H9 (cell line): ENCODE measurements around the gene TMPRSS11A. TPM values are rescaled to one million over a fixed set of nuclear protein-coding genes. Genes with fewer than 3 reads are reported as not detected.

Source experiments
- DNase-seq: peaks from one replicate; pipeline ENCODE4 v3.0.0-alpha.2; 2017
- H2AFZ ChIP-seq: one replicate; pipeline ENCODE4 v1.6.1; 2013; ENCODE audit warnings: mild to moderate bottlenecking, low read length, control low read depth, moderate library complexity
- H2AK5ac ChIP-seq: 2 replicates; pipeline ENCODE4 v1.6.1; 2013; ENCODE audit warnings: low read length, control low read depth, mixed read lengths; ENCODE audit not compliant: insufficient read length
- H2BK120ac ChIP-seq: one replicate; pipeline ENCODE4 v1.6.1; 2013; ENCODE audit warnings: low read depth, mild to moderate bottlenecking, low read length, control low read depth, inconsistent platforms; ENCODE audit not compliant: poor library complexity, severe bottlenecking
- H2BK12ac ChIP-seq: 2 replicates; pipeline ENCODE4 v1.6.1; 2013; ENCODE audit warnings: low read length, control low read depth, mixed read lengths, low read depth; ENCODE audit not compliant: insufficient read length
- H2BK15ac ChIP-seq: 2 replicates; pipeline ENCODE4 v1.6.1; 2013; ENCODE audit warnings: low read depth, low read length, control low read depth
- H2BK20ac ChIP-seq: one replicate; pipeline ENCODE4 v1.6.1; 2013; ENCODE audit warnings: low read depth, mild to moderate bottlenecking, low read length, control low read depth, inconsistent platforms; ENCODE audit not compliant: poor library complexity, severe bottlenecking
- H2BK5ac ChIP-seq: 2 replicates; pipeline ENCODE4 v1.6.1; 2013; ENCODE audit warnings: low read length, control low read depth, mixed read lengths; ENCODE audit not compliant: insufficient read length
- H3K14ac ChIP-seq: 2 replicates; pipeline ENCODE4 v1.6.1; 2013; ENCODE audit warnings: low read length, control low read depth; ENCODE audit not compliant: insufficient read depth
- H3K18ac ChIP-seq: 2 replicates; pipeline ENCODE4 v1.6.1; 2013; ENCODE audit warnings: low read depth, mild to moderate bottlenecking, mixed read lengths, low read length, control low read depth; ENCODE audit not compliant: insufficient read length
- H3K23ac ChIP-seq: 2 replicates; pipeline ENCODE4 v1.6.1; 2013; ENCODE audit warnings: low read length, control low read depth, mixed read lengths, low read depth; ENCODE audit not compliant: insufficient read length
- H3K23me2 ChIP-seq: 2 replicates; pipeline ENCODE4 v1.6.1; 2013; ENCODE audit warnings: low read depth, mild to moderate bottlenecking, mixed read lengths, low read length, control low read depth; ENCODE audit not compliant: insufficient read length, poor library complexity, severe bottlenecking
- H3K27ac ChIP-seq: 2 replicates; pipeline ENCODE4 v1.5.1; 2013; ENCODE audit warnings: low read length, control low read depth, mixed read lengths, low read depth; ENCODE audit not compliant: insufficient read length
- H3K27me3 ChIP-seq: 2 replicates; pipeline ENCODE4 v1.6.1; 2013; ENCODE audit warnings: low read length, control low read depth, inconsistent platforms; ENCODE audit not compliant: insufficient read depth
- H3K4ac ChIP-seq: 2 replicates; pipeline ENCODE4 v1.6.1; 2013; ENCODE audit warnings: low read depth, mild to moderate bottlenecking, control low read depth, inconsistent platforms, low read length, moderate library complexity
- H3K4me1 ChIP-seq: 2 replicates; pipeline ENCODE4 v1.6.1; 2013; ENCODE audit warnings: low read length, control low read depth, inconsistent platforms; ENCODE audit not compliant: insufficient read depth
- H3K4me2 ChIP-seq: 2 replicates; pipeline ENCODE4 v1.6.1; 2013; ENCODE audit warnings: low read length, control low read depth, mixed read lengths; ENCODE audit not compliant: insufficient read length, insufficient read depth
- H3K56ac ChIP-seq: 2 replicates; pipeline ENCODE4 v1.6.1; 2013; ENCODE audit warnings: low read depth, mild to moderate bottlenecking, mixed read lengths, low read length, control low read depth; ENCODE audit not compliant: insufficient read length
- H3K79me1 ChIP-seq: 2 replicates; pipeline ENCODE4 v1.6.1; 2013; ENCODE audit warnings: low read depth, mild to moderate bottlenecking, moderate library complexity, low read length, control low read depth, inconsistent platforms; ENCODE audit not compliant: insufficient read depth, poor library complexity, severe bottlenecking
- H3K79me2 ChIP-seq: 2 replicates; pipeline ENCODE4 v1.6.1; 2013; ENCODE audit warnings: low read length, control low read depth, inconsistent platforms; ENCODE audit not compliant: insufficient read depth
- H3K9ac ChIP-seq: 2 replicates; pipeline ENCODE4 v1.6.1; 2013; ENCODE audit warnings: low read length, control low read depth, mixed read lengths; ENCODE audit not compliant: insufficient read length; ENCODE audit errors: extremely low read depth
- H3K9me3 ChIP-seq: one replicate; pipeline ENCODE4 v1.6.1; 2013; ENCODE audit warnings: low read depth, low read length, inconsistent platforms; ENCODE audit not compliant: control insufficient read depth
- H3T11ph ChIP-seq: one replicate; pipeline ENCODE4 v1.6.1; 2013; ENCODE audit warnings: mild to moderate bottlenecking, low read length, control low read depth, inconsistent platforms
- H4K20me1 ChIP-seq: one replicate; pipeline ENCODE4 v1.6.1; 2013; ENCODE audit not compliant: control insufficient read depth, insufficient read length, insufficient read depth
- H4K5ac ChIP-seq: 2 replicates; pipeline ENCODE4 v1.6.1; 2013; ENCODE audit warnings: low read depth, mild to moderate bottlenecking, mixed read lengths, low read length, control low read depth; ENCODE audit not compliant: insufficient read length
- H4K8ac ChIP-seq: replicated peaks from 2 replicates; pipeline ENCODE4 v1.6.1; 2013; ENCODE audit warnings: low read length, control low read depth, mixed read lengths, low read depth; ENCODE audit not compliant: insufficient read length
- H4K91ac ChIP-seq: 2 replicates; pipeline ENCODE4 v1.6.1; 2013; ENCODE audit warnings: low read depth, mild to moderate bottlenecking, moderate library complexity, mixed read lengths, low read length, control low read depth; ENCODE audit not compliant: insufficient read length
- H3K27ac Mint-ChIP-seq, 3 experiments: 2 replicates in 2 of 3; 3 replicates in 1 of 3; pipeline ENCODE4 v1.8.0; 2020 to 2021; ENCODE audit warnings: mixed read lengths in 3 of 3, mild to moderate bottlenecking in 1 of 3, moderate library complexity in 1 of 3
- H3K27me3 Mint-ChIP-seq: 2 replicates; pipeline ENCODE4 v1.8.0; 2021; ENCODE audit warnings: low read depth, mild to moderate bottlenecking, moderate library complexity, mixed read lengths
- H3K36me3 Mint-ChIP-seq, 3 experiments: 2 replicates in 2 of 3; 3 replicates in 1 of 3; pipeline ENCODE4 v1.8.0; 2020 to 2021; ENCODE audit warnings: low read depth in 3 of 3, mixed read lengths in 3 of 3; ENCODE audit not compliant: insufficient read depth in 1 of 3
- H3K4me1 Mint-ChIP-seq, 2 experiments: 2 replicates each; pipeline ENCODE4 v1.8.0; 2020; ENCODE audit warnings: mixed read lengths in 2 of 2
- H3K4me3 Mint-ChIP-seq, 2 experiments: 2 replicates in 1 of 2; 3 replicates in 1 of 2; pipeline ENCODE4 v1.8.0; 2020 to 2021; ENCODE audit warnings: mild to moderate bottlenecking in 2 of 2, mixed read lengths in 2 of 2, moderate library complexity in 1 of 2
- H3K9me3 Mint-ChIP-seq, 2 experiments: 2 replicates in 1 of 2; 3 replicates in 1 of 2; pipeline ENCODE4 v1.8.0; 2020; ENCODE audit warnings: mild to moderate bottlenecking in 2 of 2, mixed read lengths in 2 of 2, moderate library complexity in 1 of 2
- WGBS: extraction: QIAGEN DNeasy Blood & Tissue Kit; methylation state at CpG from one replicate; pipeline ENCODE4 v1.1.7; 2013; ENCODE audit warnings: missing lambda C conversion rate, low lambda C conversion rate, mixed read lengths; ENCODE audit not compliant: insufficient read length; ENCODE audit errors: extremely low coverage; 5-methylcytosine and 5-hydroxymethylcytosine counted together
- total RNA-seq: library from RNA; stranded (reverse); gene quantifications from 2 replicates; pipeline ENCODE4 v1.2.1, GENCODE V29; 2021
- TF ChIP-seq, protein P1 (sequence below): fragments of 200-600 bp; sonication (generic); conservative IDR thresholded peaks from 3 replicates; pipeline ENCODE4 v1.8.0; 2021; ENCODE audit warnings: antibody characterized with exemption, mild to moderate bottlenecking

TMPRSS11A gene
- total RNA-seq, 1 experiment from 2014 or later: not detected

DNA sequence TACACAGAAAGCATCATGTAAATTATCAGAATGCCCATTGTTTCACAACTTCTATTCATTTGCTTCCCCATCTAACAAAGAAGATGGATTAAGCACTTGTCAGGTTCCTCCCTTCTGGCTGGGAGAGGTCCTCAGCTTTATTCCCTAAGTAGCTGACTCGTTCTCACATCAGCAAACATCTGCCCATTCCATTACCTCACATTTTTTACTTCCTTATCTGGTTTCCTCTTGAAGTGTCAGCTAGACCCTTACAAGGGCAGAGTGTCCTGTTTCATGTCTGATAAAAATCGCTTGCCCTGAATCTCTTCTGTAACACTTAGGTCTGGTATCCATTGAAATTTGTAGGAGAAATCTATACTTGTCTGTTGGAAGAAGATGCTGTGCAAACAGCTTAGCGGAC lies 34.7 kb downstream of the TMPRSS11A start:
- DNase-seq: no peak
- no peak overlapping the region for H3K18ac ChIP-seq
- Mint-ChIP-seq H3K27ac (no peak overlapping the region), H3K27me3 (no peaks in the 10 kb centered on the region), H3K4me3 (no peak overlapping the region), H3K36me3 (no peaks in the 10 kb centered on the region), H3K4me1 (peaks cover 0 to 2% of the 10 kb centered on the region in 2 experiments; a peak in 1 of 4 replicates), H3K9me3 (peaks cover 0 to 2% of the 10 kb centered on the region in 2 experiments; a peak in 1 of 5 replicates)
- TF ChIP-seq, protein P1, sequence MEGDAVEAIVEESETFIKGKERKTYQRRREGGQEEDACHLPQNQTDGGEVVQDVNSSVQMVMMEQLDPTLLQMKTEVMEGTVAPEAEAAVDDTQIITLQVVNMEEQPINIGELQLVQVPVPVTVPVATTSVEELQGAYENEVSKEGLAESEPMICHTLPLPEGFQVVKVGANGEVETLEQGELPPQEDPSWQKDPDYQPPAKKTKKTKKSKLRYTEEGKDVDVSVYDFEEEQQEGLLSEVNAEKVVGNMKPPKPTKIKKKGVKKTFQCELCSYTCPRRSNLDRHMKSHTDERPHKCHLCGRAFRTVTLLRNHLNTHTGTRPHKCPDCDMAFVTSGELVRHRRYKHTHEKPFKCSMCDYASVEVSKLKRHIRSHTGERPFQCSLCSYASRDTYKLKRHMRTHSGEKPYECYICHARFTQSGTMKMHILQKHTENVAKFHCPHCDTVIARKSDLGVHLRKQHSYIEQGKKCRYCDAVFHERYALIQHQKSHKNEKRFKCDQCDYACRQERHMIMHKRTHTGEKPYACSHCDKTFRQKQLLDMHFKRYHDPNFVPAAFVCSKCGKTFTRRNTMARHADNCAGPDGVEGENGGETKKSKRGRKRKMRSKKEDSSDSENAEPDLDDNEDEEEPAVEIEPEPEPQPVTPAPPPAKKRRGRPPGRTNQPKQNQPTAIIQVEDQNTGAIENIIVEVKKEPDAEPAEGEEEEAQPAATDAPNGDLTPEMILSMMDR: no peak
- H2BK20ac ChIP-seq: no peak overlapping the region
- no peak overlapping the region for H4K91ac ChIP-seq
- no peak overlapping the region for H3K4me2 ChIP-seq
- no peaks in the 10 kb centered on the region for H3K9me3 ChIP-seq
- no peaks in the 10 kb centered on the region for H3K4me1 ChIP-seq
- H3K4ac ChIP-seq: no peak overlapping the region
- no peaks in the 10 kb centered on the region for H3K27me3 ChIP-seq
- H4K8ac ChIP-seq: no peak overlapping the region
- no peak overlapping the region for H3K56ac ChIP-seq
- H2BK120ac ChIP-seq: no peak overlapping the region
- no peak overlapping the region for H3K27ac ChIP-seq
- H2BK5ac ChIP-seq: no peak overlapping the region
- no peak overlapping the region for H3T11ph ChIP-seq
- H3K23ac ChIP-seq: no peak overlapping the region
- no peak overlapping the region for H2AFZ ChIP-seq
- no peak overlapping the region for H2AK5ac ChIP-seq
- H2BK12ac ChIP-seq: no peak overlapping the region
- H4K5ac ChIP-seq: no peak overlapping the region
- no peaks in the 10 kb centered on the region for H4K20me1 ChIP-seq
- no peaks in the 10 kb centered on the region for H3K23me2 ChIP-seq
- H3K79me2 ChIP-seq: no peaks in the 10 kb centered on the region
- no peaks in the 10 kb centered on the region for H3K79me1 ChIP-seq
- no peak overlapping the region for H3K9ac ChIP-seq
- no peak overlapping the region for H3K14ac ChIP-seq
- WGBS: no CpG with 5 or more reads among the region's 3 CpGs
- no peak overlapping the region for H2BK15ac ChIP-seq
